ENCODE results near the gene CCDC9.
"Not testable (repeated sequence)": the region's sequence is repeated elsewhere in the genome, so short reads cannot be mapped to it uniquely, and the experiment has no call there.

CCDC9 gene

DNA sequence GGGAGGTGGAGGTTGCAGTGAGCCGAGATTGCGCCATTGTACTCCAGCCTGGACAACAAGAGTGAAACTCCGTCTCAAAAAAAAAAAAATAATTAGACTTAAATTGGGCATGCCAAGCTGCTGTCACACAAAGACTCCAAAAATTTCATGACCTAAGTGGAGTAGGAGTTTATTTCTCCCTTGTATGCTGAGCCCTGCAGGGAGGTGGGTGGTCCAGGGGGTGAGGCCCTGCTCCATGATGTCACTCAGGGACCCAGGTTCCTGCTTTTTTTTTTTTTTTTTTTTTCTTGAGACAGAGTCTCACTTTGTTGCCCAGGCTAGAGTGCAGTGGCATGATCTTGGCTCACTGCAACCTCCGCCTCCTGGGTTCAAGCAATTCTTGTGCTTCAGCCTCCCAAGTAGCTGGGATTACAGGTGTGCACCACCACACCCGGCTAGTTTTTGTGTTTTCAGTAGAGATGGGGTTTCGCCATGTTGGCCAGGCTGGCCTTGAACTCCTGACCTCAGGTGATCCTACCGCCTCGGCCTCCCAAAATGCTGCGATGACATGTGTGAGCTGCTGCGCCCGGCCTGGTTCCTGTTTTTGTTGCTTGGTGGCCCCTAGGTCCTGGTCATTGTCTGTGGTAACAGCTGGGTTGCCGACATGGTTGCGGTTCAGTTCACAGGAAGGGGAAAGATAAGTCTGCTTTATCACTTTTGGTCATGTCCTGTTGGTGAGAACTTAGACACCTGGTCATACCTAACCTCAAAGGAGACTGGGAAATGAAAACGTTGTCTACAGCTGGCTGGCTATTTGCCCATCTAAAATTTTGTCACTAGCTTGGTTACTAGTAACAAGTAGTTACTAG, 5.8 kb downstream of the CCDC9 start:
- DNase-seq (ENCODE audit: low read depth): not testable (repeated sequence)

DNA sequence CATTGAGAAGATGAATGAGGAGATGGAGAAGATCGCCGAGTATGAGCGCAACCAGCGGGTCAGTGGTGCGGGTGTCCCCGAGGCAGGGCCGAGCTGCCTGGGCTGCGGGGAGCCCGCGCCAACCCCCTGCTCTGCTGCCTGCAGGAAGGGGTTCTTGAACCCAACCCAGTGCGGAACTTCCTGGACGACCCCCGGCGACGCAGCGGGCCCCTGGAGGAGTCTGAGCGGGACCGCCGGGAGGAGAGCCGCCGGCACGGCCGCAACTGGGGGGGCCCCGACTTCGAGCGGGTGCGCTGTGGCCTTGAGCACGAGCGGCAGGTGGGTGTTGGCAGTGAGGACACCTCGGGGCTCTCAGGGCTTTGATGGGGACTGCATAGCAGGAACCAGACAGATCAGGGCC, 8.3 kb downstream of the CCDC9 start:
- no peak for DNase-seq (ENCODE audit: low read depth)

DNA sequence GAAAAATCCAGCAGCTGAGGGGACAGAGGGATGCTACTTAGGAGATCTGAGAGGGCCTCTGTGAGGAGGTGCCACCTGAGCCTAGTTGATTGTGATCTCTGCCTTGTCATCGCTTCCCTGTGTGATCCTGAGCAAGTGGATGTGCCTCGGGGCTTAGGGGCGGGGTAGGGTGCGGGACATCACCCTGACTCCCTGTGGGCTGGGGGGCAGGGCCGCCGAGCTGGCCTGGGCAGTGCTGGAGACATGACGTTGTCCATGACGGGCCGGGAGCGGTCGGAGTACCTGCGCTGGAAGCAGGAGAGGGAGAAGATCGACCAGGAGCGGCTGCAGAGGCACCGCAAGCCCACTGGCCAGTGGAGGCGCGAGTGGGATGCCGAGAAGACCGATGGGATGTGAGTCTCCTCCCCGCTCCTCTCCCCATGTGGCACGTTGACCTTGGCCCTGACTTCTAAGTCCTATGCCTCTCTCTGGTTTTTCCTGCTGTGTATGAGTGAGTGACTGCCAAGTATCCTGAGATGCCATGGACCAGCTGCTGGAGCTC, 10.1 kb downstream of the CCDC9 start:
- no peak for DNase-seq (ENCODE audit: low read depth)

DNA sequence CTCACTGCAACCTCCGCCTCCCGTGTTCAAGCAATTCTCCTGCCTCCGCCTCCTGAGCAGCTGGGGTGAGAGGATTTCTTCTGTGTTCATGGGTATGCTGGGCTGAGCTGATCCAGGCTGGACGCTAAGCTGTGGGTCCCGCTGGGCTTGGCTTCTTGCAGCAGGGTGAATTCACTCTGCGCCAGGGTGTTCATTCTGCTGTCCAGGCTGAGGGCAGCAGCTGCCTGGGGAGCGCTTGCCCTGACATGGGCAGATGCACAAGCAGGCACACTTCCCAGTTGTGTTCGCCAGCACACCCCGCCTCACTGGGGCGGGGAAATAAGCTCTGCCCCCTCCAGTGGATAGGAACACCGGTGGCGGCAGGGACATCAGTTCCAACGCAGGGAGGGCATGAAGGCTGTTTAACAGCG, 11.0 kb downstream of the CCDC9 start:
- no peak for DNase-seq (ENCODE audit: low read depth)

DNA sequence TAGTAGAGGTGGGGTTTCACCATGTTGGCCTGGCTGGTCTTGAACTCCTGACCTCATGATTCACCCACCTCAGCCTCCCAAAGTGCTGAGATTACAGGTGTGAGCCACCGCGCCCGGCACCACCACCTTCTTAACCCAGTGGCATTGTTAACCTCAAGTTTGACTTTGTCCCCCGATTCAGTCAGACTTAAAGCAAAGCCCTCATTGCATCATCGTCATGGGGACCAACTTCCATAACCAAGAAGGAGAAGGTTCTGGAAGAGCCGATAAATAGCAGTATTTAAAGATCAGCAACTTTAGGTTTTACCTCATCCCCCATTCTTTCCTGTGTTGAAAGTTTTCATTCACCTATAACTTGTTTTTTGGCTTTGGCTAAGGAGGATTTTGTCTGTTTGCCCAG, 11.7 kb downstream of the CCDC9 start:
- no peak for DNase-seq (ENCODE audit: low read depth)

DNA sequence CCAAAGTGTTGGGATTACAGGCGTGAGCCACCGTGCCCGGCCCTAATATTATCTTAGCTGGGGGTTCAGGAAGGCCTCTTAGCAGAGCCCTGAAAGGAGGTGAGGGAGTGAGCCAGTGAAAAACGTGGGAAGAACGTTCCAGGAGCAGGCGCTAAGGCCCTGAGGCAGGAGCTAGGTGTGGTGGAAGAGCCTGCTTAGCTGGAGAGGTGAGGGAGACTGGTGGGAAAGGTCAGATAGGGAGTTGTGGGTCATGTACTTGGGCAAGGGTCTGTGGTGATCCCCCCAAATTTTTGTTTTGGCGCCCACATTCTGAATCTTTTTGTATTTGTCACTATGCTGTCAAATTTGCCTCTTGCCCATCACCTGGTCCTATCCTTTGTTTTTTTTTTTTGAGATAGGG, 13.3 kb downstream of the CCDC9 start:
- no peak for DNase-seq (ENCODE audit: low read depth)

DNA sequence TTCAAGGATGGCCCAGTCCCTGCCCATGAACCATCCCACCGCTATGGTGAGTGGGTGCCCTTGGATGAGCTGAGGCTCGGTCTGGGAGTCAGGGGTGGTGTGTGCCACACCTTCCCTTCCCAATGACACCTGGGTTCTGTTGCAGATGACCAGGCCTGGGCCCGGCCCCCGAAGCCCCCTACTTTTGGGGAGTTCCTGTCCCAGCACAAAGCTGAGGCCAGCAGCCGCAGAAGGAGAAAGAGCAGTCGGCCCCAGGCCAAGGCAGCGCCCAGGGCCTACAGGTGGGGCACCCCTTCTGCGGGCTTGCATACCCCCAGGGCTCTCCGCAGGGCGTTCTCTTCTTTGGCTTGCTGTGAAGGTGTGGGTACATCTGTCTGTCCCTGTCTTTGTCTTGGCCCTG, 14.1 kb downstream of the CCDC9 start:
- DNase-seq (ENCODE audit: low read depth): no peak

DNA sequence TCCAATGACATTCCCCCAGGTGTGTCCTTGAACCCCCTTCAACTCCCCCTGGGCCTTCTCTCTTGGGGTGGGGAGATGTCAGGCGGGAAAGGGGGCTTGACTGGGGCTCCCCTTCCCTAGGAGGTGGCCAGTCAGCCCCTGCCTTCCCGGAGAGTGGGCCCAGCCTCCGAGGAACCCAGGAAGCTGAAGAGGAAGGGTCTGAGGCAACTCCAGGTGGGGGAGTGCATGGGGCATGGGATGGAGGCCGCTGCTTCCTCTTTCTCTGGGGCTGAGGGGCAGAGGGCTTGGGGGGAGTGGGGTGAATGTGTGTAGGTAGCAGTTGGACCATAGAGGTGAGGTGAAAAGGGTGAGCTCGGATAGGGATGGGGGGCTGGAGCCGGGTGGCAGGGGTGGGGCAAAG, 15.6 kb downstream of the CCDC9 start:
- no peak for DNase-seq (ENCODE audit: low read depth)

DNA sequence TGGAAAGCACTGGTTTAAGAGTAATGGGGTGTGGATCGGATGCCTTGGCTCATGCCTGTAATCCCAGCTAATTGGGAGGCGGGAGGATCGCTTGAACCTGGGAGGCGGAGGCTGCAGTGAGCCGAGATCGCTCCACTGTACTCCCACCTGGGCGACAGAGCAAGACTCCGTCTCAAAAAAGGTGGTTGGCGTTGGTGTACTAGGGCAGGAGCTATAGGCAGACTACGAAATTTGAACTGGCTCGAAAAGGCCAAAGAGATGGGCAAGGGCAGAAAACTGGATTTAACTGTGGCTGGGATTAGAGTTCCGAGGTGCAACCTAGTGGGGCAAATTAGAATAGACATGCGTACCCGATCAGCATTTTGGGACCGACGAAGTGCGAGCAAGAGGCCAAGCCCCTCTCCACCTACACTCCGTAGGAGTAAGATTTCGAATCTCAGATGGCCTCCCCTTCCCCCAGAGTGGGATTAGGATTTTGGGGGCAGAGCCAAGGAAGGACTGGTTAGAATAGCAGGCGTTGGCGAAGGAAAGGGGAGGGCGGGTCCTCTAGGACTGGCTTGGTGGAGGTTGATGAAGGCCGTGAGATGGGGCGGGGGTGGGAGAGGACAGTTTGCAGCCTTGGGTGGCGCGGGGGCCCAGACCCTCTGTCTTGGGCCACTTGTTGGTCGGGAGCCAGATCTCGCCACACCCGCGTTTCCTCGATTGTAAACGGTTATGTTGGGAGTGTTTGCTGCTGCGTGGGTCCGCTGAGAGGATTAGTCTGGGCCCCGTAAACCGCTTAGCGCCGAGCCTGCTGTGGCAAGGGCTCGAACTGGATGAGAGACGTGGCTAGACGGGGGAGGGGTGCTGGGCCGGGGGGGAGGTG, 16.4 kb downstream of the CCDC9 start:
- DNase-seq (ENCODE audit: low read depth): no peak

DNA sequence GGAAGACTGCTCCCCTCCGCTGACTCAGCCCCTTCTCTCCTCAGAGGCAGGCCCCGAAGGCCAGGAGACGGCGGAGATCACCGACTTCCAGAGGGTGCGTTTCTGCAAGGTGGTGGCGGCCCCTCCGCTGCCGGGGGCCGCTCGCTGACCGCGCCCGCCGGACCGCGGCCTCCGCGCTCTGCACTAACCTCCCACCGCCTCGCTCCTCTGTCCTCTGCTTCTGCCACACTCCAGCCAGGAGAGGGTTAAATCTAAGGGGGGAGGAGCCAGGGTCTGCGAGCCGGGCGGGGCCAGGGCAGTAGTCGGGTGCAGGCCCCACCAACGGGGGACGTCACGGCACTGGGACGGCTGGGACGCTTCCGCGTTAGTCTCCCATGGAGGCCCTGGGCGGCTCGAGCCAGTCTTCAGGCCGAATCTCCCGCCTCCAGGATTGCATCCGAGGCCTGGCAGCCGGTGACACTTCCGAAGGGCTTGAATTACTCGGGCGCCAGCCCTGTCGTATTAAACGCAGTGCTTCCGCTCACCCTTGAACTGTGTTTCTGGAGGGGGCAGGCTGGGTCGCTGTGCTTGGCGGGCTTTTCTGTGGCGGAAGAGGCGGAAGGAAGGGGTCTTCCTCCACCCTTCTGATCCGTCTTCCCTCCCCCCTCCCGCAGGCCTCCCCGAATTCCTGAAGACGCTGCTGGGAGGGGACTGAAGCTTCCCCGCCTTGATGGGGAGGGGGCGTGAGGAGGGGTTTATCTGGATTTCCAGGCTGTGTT, 17.2 kb downstream of the CCDC9 start:
- peak; percentile 95 for DNase-seq (ENCODE audit: low read depth)

DNA sequence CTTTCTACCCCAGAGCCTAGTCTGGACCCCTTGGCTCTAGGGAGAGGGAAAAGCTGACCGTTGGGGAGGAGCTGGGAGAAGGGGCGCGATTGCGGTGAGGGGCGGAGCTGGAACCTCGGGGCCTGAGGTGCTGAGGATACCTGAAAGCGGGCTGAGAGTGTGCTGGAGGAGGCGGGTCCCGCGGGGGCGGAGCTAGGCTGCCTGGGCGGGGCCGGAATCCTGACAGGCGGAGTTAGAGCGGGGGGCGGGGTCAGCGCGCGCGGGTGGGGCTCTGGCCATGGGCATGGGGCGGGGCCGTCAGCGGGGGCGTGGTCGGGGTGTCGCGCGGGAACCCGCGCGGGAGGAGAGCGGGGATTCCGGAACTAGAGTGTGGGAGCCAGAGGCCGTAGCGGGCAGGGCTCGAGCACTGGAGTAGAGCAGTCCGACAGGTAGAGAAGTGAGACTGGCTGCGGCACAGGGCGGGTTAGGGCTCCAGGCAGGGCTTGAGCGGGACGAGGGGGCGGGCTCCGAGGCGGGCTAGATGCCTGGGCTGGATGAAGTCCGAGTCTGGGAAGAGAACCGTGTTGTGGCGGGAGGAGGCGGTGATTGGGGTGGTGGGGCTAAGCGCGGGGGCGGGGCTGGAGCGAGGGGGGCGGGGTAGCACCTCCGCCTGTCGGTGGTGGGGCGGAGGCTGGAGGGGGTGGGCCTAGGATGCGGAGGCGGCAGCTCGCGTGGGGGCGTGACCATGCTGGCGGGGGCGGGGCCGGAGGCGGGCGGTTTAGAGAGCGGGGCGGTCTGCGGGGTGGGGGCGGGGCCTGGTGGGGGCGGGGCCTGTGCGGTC, 18.0 kb downstream of the CCDC9 start, which contains the start of gene INAFM1:
Gene INAFM1, plus strand, starts transcription at position 815 of the 820 bp plus-strand sequence. CDS start 35 bp downstream, outside the sequence.
- DNase-seq (ENCODE audit: low read depth): peak; percentile 92

DNA sequence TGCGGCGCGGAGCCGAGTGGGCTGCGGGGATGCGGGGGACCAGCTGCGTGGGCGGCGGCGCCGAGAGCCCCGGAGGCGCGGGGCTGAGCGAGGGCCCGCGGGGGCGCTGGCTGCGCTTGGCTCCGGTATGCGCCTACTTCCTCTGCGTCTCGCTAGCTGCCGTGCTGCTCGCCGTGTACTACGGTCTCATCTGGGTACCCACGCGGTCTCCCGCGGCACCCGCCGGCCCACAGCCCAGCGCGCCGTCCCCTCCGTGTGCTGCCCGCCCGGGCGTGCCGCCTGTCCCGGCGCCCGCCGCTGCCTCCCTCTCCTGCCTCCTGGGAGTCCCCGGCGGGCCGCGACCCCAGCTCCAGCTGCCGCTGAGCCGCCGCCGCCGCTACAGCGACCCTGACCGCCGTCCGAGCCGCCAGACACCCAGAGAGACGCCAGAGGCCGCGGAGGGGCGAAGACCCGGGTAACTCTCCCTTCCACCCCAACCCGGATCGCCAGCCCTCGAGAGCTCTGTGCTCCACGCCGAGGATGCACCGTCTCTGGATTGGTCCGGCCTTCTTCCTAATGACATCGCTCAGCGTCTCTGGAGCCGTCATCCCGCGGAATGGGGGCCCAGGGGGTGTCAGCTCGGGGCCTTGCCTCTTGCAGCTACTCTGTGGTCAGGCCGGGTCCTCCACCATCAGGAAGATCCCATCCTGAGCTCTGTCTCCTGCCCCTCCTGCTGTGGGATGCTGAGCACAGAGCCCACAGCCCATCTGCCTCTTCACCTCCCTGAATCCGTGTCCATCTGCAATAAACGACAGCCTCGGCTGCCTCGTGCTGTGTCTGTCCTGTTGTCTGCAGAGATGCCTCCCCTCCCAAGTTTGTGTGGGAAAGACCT, 18.8 kb downstream of the CCDC9 start:
- DNase-seq (ENCODE audit: low read depth): peak; percentile 26

DNA sequence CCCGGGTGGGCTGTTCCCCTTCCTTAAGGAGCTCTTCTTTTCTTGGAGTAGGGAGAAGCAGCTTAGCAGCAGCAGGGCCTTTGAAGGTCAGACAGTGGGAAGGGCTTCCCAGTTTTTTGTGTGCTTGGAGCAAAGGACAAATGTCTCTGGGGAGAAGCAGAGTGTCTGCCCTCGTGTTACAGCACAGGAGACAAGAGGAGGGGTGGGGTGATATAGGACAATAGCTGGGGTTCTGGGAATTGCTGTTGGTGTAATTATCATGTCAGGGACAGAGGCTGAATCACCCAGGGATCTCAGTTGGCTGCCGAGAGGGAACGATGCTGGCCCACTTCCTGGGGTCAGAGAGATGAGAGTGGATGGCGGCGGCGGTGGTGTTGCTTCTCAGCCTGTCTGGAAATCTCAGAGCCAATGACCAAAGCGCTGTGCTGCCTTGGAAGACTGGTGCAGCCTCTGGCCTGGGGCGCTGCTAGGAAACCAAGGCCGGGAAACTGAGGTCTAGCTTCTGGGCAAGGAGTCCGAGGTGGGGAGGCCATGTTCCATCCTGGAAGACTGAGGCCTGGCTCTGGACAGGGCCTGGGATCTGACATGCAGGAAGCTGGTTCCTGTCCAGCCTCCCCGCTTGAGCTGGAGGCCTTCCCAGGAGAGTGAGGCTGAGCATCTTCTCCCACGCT, 19.6 kb downstream of the CCDC9 start:
- peak; percentile 83 for DNase-seq (ENCODE audit: low read depth)

DNA sequence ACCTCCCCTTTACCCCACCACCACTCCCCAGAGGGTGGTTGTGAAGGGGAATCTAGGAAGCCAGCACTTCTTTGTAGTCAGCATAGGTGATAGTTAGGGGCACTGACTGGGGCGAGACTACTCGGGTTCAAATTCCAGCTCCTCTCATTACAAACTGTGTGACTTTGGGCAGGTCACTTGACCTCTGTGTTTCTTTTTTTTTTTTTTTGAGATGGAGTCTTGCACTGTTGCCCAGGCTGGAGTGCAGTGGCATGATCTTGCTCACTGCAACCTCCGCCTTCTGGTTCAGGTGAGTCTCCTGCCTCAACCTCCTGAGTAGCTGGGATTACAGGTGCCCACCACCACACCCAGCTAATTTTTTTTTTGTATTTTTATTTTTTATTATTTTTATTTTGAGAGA, 20.2 kb downstream of the CCDC9 start:
- DNase-seq (ENCODE audit: low read depth): not testable (repeated sequence)

DNA sequence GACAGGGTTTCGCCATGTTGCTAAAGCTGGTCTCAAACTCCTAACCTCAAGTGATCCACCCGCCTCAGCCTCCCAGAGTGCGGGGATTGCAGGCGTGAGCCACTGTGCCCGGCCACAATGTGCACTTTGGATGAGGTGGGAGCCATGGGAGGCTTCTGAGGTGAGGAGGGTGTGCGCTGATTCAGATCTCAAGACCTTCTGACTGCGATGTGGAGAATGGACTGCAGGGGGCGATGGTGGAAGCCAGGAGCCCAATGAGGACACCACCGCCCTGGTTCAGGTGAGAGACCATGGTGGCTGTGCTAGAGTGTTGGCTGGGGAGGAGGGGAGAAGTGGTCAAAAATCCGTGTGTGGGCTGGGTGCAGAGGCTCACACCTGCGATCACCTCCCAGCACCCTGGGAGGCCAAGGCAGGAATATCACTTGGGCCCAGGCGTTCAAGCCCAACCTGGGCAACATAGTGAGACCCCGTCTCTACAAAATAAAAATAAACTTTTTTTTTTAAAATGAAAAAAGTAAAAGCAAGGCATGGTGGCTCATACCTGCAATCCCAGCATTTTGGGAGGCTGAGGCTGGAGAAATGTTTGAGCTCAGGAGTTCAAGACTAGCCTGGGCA, 24.0 kb downstream of the CCDC9 start:
- peak; percentile 33 for DNase-seq (ENCODE audit: low read depth)

DNA sequence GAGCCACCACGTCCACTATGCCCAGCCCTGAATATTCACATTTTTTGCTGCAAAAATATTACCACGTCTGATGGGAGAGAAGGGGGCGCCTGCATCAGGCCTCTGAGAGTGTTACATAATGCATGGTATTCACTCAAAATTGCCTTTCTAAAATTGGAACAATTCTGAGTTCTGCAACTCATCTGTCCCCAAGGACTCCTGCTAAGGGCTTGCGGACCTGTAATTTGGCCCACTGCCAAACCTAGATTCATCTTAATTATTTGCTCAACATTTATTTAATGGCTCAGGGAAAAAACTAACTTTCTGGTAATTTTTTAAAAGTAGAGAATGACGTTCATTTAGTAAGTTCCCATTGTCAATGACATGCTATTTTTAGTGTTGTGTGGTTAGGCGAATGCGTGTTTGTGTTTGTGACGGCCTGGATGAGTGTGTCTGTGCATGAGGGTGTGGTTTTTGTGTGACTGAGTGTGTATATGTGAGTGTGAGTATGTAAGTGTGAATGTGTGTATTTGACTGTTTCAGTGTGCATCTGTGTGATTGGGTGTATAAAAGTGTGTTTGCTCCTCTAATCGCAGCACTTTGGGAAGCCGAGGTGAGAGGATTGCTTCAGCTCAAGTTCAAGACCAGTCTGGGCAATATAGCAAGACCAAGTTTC, 27.2 kb downstream of the CCDC9 start:
- no peak for DNase-seq (ENCODE audit: low read depth)

DNA sequence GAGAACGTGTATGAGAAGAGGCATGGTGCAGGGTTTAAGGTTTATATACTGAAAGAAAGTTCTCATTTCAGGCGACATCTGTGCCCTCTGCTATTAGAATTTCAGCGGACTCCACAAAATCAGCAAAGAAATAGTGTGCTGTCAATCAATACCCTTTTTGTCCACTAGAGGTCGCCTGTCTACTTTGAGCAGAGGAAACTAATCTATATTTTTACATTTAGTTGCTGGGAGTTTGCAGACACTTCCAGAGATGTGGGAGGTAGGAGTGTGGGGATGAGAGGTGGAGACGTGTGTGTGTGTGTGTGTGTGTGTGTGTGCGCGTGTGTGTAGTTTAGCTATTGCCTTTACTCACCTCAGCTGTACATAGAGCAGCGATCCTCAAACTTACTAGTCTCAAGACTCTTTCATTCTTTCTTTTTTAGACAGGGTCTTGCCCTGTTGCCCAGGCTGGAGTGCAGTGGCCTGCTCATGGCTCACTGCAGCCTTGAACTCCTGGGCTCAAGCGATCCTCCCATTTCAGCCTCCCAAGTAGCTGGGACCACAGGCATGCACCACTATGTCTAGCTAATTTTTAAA, 28.1 kb downstream of the CCDC9 start:
- peak; percentile 63 for DNase-seq (ENCODE audit: low read depth)

DNA sequence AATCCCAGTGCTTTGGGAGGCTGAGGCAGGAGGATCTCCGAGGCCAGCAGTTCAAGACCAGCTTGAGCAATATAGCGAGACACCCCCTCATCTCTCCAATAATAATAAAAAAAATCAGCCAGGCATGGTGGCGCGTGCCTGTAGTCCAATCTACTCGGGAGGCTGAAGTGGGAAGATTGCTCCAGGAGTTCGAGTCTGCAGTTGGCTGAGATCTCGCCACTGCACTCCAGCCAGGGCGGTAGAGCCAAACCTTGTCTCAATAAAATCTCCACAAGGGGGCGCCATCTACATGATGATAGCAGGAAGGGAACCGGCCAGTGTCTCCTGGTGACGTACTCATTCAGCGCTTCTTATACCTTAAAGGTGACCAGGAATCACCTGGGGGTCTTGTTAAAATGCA, 39.7 kb downstream of the CCDC9 start:
- peak; percentile 80 for DNase-seq (ENCODE audit: low read depth)

All from EH (cell line).